HG03159 (cell line): ENCODE data around the gene BHMT2.

Experiments used
- ATAC-seq: cut with Tn5 transposase; IDR thresholded peaks from one replicate; pipeline ENCODE4 v1.9.1; 2021; ENCODE audit warnings: mild to moderate bottlenecking, moderate library complexity; ENCODE audit not compliant: unreplicated experiment

BHMT2 gene

GRCh38 chr5:79119486-79119885 is 49.9 kb downstream of the BHMT2 start:
- ATAC-seq: no peak

GRCh38 chr5:79120221-79120620 is 50.7 kb downstream of the BHMT2 start:
- no peak for ATAC-seq

GRCh38 chr5:79122973-79123372 is 53.4 kb downstream of the BHMT2 start:
- no peak for ATAC-seq

GRCh38 chr5:79124607-79125006 is 55.0 kb downstream of the BHMT2 start:
- ATAC-seq: no peak

GRCh38 chr5:79130781-79131180 is 61.2 kb downstream of the BHMT2 start:
- ATAC-seq: no peak

GRCh38 chr5:79133121-79133656 is 63.6 kb downstream of the BHMT2 start:
- no peak for ATAC-seq

GRCh38 chr5:79133657-79134451 is 64.3 kb downstream of the BHMT2 start:
- ATAC-seq: no peak

GRCh38 chr5:79135790-79136553 is 66.4 kb downstream of the BHMT2 start:
- ATAC-seq: no peak

GRCh38 chr5:79136618-79137017 is 67.1 kb downstream of the BHMT2 start:
- no peak for ATAC-seq
